Subcutaneous adipose tissue (tissue), 4 donors: Measurements from ENCODE around the gene VAMP2. TPM values are rescaled to one million over a fixed set of nuclear protein-coding genes. Genes with fewer than 3 reads are reported as not detected.

Experiments used
- total RNA-seq, 4 donors: library from RNA; depleted of rRNA; stranded (reverse); fragments of >200 nt; gene quantifications; one replicate each; pipeline ENCODE4 v1.1.0, GENCODE V29; 2016
- TF ChIP-seq, protein P1 (sequence below): fragments of 450-650 bp; IDR thresholded peaks from one replicate; pipeline ENCODE4 v1.5.1; 2016; ENCODE audit warnings: low read depth, mild to moderate bottlenecking, control low read depth, antibody characterized with exemption, moderate library complexity

VAMP2 gene
- total RNA-seq, 4 donors from 2014 or later: 18.6 to 45.2 (median 23.4) TPM

DNA sequence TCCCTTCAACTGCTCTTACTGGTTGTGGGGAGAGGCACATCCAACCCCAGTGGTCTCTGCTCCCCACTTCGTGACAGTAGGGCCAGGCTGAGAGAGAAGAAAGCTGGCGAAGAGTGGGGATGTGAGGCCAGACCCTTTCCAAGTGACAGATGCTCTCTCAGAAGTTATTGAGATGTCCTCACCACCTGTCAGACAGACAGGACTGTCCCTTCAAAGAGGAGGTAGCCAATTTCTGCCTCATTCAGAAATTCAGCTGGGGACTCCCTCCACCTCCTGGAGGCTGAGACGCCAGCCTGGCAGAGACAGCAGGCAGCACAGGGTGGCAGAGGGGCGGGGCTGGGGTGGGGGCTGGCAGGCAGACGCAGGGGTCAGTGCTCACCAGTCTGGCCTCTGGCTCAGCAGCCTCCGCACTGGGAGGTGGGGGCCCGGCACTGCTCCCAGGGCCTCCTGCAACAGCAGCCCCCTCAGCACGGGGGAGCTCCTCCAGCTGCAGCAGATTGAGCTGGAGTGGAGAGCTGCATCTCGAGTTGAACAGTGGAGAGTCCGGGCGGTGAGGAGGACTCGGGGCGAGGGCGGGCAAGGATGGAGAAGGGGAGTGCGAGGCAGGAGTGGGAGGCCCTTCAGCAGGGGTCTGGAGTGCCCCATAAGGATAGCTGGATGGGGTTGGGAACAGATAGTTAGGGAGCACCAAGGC lies 19.7 kb downstream of the VAMP2 start:
- TF ChIP-seq, protein P1, sequence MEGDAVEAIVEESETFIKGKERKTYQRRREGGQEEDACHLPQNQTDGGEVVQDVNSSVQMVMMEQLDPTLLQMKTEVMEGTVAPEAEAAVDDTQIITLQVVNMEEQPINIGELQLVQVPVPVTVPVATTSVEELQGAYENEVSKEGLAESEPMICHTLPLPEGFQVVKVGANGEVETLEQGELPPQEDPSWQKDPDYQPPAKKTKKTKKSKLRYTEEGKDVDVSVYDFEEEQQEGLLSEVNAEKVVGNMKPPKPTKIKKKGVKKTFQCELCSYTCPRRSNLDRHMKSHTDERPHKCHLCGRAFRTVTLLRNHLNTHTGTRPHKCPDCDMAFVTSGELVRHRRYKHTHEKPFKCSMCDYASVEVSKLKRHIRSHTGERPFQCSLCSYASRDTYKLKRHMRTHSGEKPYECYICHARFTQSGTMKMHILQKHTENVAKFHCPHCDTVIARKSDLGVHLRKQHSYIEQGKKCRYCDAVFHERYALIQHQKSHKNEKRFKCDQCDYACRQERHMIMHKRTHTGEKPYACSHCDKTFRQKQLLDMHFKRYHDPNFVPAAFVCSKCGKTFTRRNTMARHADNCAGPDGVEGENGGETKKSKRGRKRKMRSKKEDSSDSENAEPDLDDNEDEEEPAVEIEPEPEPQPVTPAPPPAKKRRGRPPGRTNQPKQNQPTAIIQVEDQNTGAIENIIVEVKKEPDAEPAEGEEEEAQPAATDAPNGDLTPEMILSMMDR: no peak

DNA sequence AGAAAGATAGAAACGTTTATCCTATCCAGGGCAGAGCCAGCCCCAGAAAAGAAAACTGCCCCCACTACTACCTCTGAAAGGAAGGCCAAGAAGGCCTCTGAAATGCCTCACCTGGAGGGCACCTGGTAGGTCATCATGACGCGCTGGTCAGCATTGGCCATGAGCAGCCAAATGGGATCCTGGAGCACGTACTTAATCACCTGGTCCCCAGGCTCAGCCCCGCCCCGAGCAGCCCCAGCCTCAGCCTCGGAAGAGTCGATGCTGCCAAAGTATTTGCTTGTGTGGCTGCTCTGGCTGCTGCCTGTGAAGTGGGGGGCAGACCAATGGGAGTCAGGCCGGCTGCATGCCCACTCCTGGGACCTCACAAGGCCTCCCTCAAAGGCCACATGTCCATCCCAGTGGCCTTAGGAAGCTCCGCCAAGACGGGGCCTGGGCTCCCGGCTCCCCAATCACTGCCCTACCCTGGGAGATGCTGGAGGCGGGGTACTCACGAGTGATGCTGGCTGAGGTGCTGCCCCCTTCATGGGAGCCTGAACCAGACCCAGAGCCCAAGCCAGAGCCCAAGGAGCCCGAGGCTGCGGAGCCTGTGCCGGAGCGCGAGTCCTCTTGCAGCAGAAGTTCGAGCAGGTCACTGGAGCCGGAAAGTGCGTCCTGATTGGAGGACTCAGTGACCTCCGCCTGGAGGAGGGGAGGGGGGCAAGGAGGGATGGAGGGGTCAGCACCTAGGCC lies 20.4 kb downstream of the VAMP2 start:
- TF ChIP-seq, protein P1: no peak

DNA sequence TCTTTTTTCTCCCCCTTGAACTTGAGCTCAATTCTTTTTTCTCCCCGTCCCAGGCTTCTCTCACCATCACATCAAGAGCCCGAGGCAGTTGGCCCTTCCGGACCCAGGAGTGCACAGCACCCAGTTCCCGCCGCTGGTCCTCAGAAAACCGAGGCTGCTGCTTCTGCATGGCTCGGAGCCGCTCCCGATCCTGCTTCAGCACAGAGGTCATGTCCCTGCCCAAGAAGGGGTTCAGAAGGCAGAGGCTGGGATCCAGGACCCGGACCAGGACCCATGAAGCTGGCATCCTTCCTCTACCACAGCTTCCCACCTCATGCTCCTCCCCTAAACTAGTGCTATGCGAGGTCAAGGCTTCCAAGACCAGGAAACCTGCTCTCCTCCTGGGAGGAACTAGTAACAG lies 21.0 kb downstream of the VAMP2 start:
- TF ChIP-seq, protein P1: no peak

DNA sequence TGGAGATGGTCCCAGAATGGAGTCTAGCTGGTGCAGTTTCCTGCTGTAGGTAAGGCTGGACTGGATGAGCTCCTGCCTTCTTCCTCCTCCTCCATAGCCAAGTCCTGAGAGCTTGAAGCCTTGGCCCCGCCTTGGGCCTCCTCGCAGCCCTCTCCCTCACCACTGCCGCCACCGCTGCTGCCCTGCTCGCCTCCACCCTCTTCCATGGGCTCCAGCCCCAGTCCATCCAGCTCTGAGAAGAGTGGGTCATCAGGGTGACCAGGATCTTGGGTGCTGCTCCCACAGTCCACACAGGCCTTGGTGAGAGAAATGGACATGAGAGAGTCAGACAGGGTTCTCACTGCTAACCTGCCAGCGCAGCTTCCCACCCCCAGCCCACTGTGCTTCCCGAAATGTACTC lies 21.7 kb downstream of the VAMP2 start:
- TF ChIP-seq, protein P1: no peak

DNA sequence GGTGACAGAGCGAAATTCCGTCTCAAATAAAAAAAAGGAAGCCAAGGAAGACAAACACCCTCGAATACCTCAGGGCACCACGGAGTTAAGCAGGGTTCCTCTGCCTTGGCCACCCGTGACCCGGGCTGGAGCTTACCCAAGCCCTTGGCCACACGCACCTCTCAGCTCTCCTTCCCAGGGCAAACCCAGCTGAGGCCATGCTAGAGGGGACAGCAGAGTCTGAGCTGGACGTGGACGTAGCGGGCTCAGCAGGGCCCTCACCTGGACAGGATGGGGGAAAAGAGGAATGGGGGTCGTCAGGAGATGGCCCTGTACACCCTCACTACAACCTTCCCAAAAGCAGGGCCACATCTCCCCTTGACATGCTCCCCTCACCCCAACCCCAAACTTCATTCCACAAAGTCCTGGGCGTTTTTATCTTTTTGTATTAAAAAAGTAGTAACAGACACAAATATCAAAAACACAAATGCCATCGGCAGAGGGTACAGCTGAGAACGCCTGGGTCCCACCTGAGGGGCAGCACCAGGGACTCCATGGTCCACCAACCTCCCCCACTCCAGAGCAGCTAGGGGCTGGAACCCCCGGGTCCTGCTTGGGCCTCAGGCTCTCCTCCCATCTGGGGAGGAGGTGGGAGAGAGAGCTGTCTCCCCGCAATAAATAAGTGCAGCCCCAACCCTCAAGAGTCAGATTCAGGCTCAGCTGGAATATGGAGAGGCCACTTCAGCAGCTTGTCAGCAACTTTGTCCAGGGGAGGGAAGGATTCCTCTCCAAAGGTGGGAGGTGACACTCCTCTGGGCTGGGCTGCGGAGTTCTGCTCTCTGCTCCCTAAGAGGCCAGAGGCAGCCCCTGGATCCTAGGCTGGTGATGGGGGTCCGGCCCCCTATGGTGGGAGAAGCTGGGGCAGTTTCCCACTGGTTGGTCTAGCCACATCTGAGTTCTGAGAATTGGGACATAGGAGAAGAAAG lies 22.4 kb downstream of the VAMP2 start:
- TF ChIP-seq, protein P1: no peak

DNA sequence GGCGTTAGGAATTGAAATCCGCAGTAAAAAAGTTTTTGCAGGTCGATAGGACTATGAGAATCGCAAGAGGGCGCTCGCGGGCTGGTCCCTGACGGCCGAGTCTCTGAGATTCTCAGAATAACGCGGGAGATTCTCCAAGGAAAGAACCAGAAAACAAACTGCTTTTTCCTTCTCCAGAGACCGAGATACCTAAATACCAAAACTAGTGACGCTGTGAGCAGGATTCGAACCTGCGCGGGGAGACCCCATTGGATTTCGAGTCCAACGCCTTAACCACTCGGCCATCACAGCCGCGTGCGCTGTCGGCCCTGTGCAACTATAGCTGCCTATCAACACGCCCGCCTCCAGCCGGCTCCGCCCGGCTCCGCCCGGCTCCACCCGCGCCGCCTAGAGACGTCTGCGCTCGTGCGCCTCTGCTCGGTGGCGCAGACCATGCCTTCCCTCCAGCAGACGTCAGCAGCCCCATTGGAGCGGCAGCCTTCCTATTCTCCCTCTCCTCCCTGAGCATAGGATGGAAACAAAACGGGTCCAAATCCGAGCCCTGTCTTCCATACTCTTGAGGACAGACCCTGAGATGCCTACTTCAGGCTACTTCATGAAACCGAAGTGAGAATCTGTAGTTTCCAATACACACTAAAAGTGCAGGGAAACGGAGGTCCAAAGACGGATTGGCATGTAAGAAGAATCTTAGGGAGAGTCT lies 23.9 kb downstream of the VAMP2 start:
- TF ChIP-seq, protein P1: no peak
